ENCODE results near the gene TRIML1. TPM values are rescaled to one million over a fixed set of nuclear protein-coding genes. Genes with fewer than 3 reads are reported as not detected.

TRIML1 gene
- total and polyA plus RNA-seq, 10 of the 15 experiments (the other 5 are each of a cell fraction or from before 2014, with no cell fraction given), result not detected

- WGBS (ENCODE audit: insufficient coverage, insufficient replicate concordance, low lambda C conversion rate, missing lambda C conversion rate), result 83% methylated on average over 40 of the region's 40 CpGs
- Histone ChIP-seq H3K27me3 (replicated peaks in 1 of 2; ENCODE audit: control insufficient read depth in 2 of 2, insufficient read depth in 2 of 2, low read length in 1 of 2) (no peaks in the 10 kb centered on the region), H3K36me3 (ENCODE audit: control insufficient read depth in 2 of 2, insufficient read depth in 2 of 2, low read length in 1 of 2) (no peaks in the 10 kb centered on the region)
These were observed 32.8 kb upstream of the TRIML1 start for GRCh38 chr4:188106454-188106853.

More at GRCh38 chr4:188106454-188106853, 32.8 kb upstream of the TRIML1 start:
- Histone ChIP-seq H3K79me2 (ENCODE audit: control insufficient read depth, insufficient read depth, low read length) (no peaks in the 10 kb centered on the region), H3K9me3 (replicated peaks; ENCODE audit: control insufficient read depth, insufficient read depth, low read length) (no peaks in the 10 kb centered on the region; the same call in 2 of the 3 replicates), H3K4me3 (no peak overlapping the region), H3K4me1 (ENCODE audit: control insufficient read depth, insufficient read depth, low read length) (no peaks in the 10 kb centered on the region), H4K20me1 (ENCODE audit: control insufficient read depth, insufficient read depth) (no peaks in the 10 kb centered on the region), H3K9ac (ENCODE audit: control insufficient read depth, insufficient read depth, low read length) (no peak overlapping the region), H2AFZ (ENCODE audit: control insufficient read depth, low read depth, low read length) (no peak overlapping the region), H3K27ac (ENCODE audit: control insufficient read depth, insufficient read depth) (no peak overlapping the region), H3K4me2 (ENCODE audit: control insufficient read depth, insufficient read depth) (no peak overlapping the region)
- no TSS peak for BruUV-seq (replicated peaks)
- ChIA-PET POLR2A (no interaction called here), RAD21 (ENCODE audit: unreplicated experiment) (no interaction called here), CTCF (no interaction called here), SMC1A (ENCODE audit: uncharacterized antibody, unreplicated experiment) (no interaction called here)
- FAIRE-seq (no peak), DNase-seq (ENCODE audit: low read depth, low spot score) (no peak), ATAC-seq (no peak)
- intact Hi-C loops (cut with micrococcal nuclease; ENCODE audit: unreplicated experiment) (no loop called here), in situ Hi-C loops (cut with MboI) (no loop called here)
- TF ChIP-seq NRF1 (conservative IDR thresholded peaks at IDR 0.05; ENCODE audit: low read depth, low read length) (no peak), BACH1 (IDR thresholded peaks at IDR 0.05; ENCODE audit: borderline replicate concordance) (no peak), SMAD1 (IDR thresholded peaks at IDR 0.05; ENCODE audit: low read depth, partially characterized antibody) (no peak), HSF1 (IDR thresholded peaks at IDR 0.05; ENCODE audit: low read depth, low read length) (no peak), CHD1 (IDR thresholded peaks at IDR 0.05; ENCODE audit: low read depth, low read length) (no peak), SIN3A (IDR thresholded peaks at IDR 0.05; ENCODE audit: low read depth, low read length) (no peak), YBX1 (IDR thresholded peaks at IDR 0.05) (no peak), MEF2A (IDR thresholded peaks at IDR 0.05; ENCODE audit: insufficient read depth, low read depth, low read length) (no peak), ATF3 (IDR thresholded peaks at IDR 0.05; ENCODE audit: borderline replicate concordance, extremely low read depth, low read depth, low read length) (no peak), KDM1A (IDR thresholded peaks at IDR 0.05; ENCODE audit: borderline replicate concordance) (no peak), MTA3 (IDR thresholded peaks at IDR 0.05; ENCODE audit: borderline replicate concordance, low read length) (no peak), ZZZ3 (IDR thresholded peaks at IDR 0.05; ENCODE audit: control insufficient read depth, insufficient read length, low read depth) (no peak), REST (IDR thresholded peaks at IDR 0.05; ENCODE audit: low read depth, low read length) (no peak), NBN (IDR thresholded peaks at IDR 0.05) (no peak), BMI1 (IDR thresholded peaks at IDR 0.05; ENCODE audit: borderline replicate concordance) (no peak)

All from GM12878 (cell line).